Common myeloid progenitor, CD34-positive (primary cell): ENCODE results near the gene PLCH1.
"Not testable (repeated sequence)": the region's sequence is repeated elsewhere in the genome, so short reads cannot be mapped to it uniquely, and the experiment has no call there.

Experiments
- CTCF ChIA-PET: fragments of 350-600 bp; sonication (Branson Sonifier 250); formaldehyde crosslinking; loops from one replicate; lab custom pipeline; 2021; ENCODE audit warnings: antibody characterized with exemption; lab: Charles Lee
- POLR2A ChIA-PET: fragments of 350-600 bp; sonication (Branson Sonifier 250); formaldehyde crosslinking; loops from one replicate; lab custom pipeline; 2021; ENCODE audit warnings: antibody characterized with exemption; lab: Charles Lee
- DNase-seq, 3 donors: peaks; one replicate each; pipeline versions ENCODE4 v3.0.0 to v3.0.0-alpha.2; 2013
- H3K27ac ChIP-seq, 2 experiments: 1 replicate in 1 of 2; 2 replicates in 1 of 2; pipeline ENCODE4 v1.7.0; 2013; ENCODE audit warnings: inconsistent platforms in 2 of 2, low read length in 2 of 2, mild to moderate bottlenecking in 2 of 2, low read depth in 1 of 2, moderate library complexity in 1 of 2; ENCODE audit not compliant: severe bottlenecking in 2 of 2, insufficient read depth in 1 of 2, poor library complexity in 1 of 2
- H3K27me3 ChIP-seq, 5 experiments: replicated peaks in 2 of 5; 1 replicate in 3 of 5; 2 replicates in 2 of 5; pipeline versions ENCODE4 v1.6.1 to v1.7.0; 2013; ENCODE audit warnings: low read length in 4 of 5, mild to moderate bottlenecking in 2 of 5, moderate library complexity in 2 of 5, inconsistent platforms in 1 of 5; ENCODE audit not compliant: insufficient read depth in 5 of 5, control insufficient read depth in 4 of 5
- H3K36me3 ChIP-seq, 4 experiments: 1 replicate in 2 of 4; 2 replicates in 2 of 4; pipeline versions ENCODE4 v1.6.1 to v1.7.0; 2013; ENCODE audit warnings: low read length in 3 of 4, control low read depth in 1 of 4, mild to moderate bottlenecking in 1 of 4; ENCODE audit not compliant: control insufficient read depth in 4 of 4, insufficient read depth in 4 of 4
- H3K4me1 ChIP-seq, 4 experiments: 1 replicate in 3 of 4; 2 replicates in 1 of 4; pipeline versions ENCODE4 v1.6.1 to v1.7.1; 2013; ENCODE audit warnings: low read length in 3 of 4, mild to moderate bottlenecking in 3 of 4, control low read depth in 1 of 4, inconsistent platforms in 1 of 4, moderate library complexity in 1 of 4; ENCODE audit not compliant: control insufficient read depth in 4 of 4, insufficient read depth in 4 of 4; ENCODE audit errors: control extremely low read depth in 1 of 4
- H3K4me3 ChIP-seq, 7 experiments: 1 replicate in 4 of 7; 2 replicates in 3 of 7; pipeline versions ENCODE4 v1.5.1 to v1.7.0; 2013; ENCODE audit warnings: mild to moderate bottlenecking in 7 of 7, low read length in 6 of 7, moderate library complexity in 6 of 7, inconsistent platforms in 2 of 7, low read depth in 2 of 7, control low read depth in 1 of 7; ENCODE audit not compliant: insufficient read depth in 4 of 7, control insufficient read depth in 1 of 7; ENCODE audit errors: extremely low read depth in 1 of 7
- H3K9me3 ChIP-seq, 5 experiments: 1 replicate in 4 of 5; 2 replicates in 1 of 5; pipeline versions ENCODE4 v1.6.1 to v1.7.1; 2013; ENCODE audit warnings: low read length in 4 of 5, mild to moderate bottlenecking in 2 of 5, inconsistent platforms in 1 of 5, low read depth in 1 of 5, moderate library complexity in 1 of 5; ENCODE audit not compliant: control insufficient read depth in 4 of 5, insufficient read depth in 2 of 5; ENCODE audit errors: control extremely low read depth in 1 of 5
- whole genome bisulfite sequencing: methylation state at CpG from one replicate; pipeline ENCODE4 v1.1.5; 2013; ENCODE audit not compliant: insufficient coverage; 5-methylcytosine and 5-hydroxymethylcytosine counted together

Gene PLCH1

GRCh38 chr3:155398046-155398445 lies 346.8 kb downstream of the PLCH1 start:
- Histone ChIP-seq H3K9me3 (peaks cover 0 to 7% (median 3%) of the 10 kb centered on the region in 5 experiments), H3K27me3 (no peaks in the 10 kb centered on the region), H3K36me3 (no peaks in the 10 kb centered on the region), H3K4me3 (no peak overlapping the region), H3K27ac (no peak overlapping the region), H3K4me1 (no peaks in the 10 kb centered on the region)
- POLR2A ChIA-PET: no interaction called here
- CTCF ChIA-PET: no interaction called here
- DNase-seq: no peak

- H3K27me3 ChIP-seq, POLR2A ChIA-PET, CTCF ChIA-PET, H3K9me3 ChIP-seq, H3K36me3 ChIP-seq, DNase-seq, H3K27ac ChIP-seq, H3K4me3 ChIP-seq, H3K4me1 ChIP-seq: not testable (repeated sequence)
- WGBS: no CpG with 5 or more reads among the region's 2 CpGs
Observed at GRCh38 chr3:155394896-155395295, 350.0 kb downstream of the PLCH1 start.

- WGBS: no CpG with 5 or more reads among the region's 1 CpG
- ChIA-PET CTCF (no interaction called here), POLR2A (no interaction called here)
- Histone ChIP-seq H3K4me3 (no peak overlapping the region), H3K27me3 (no peaks in the 10 kb centered on the region), H3K9me3 (no peaks in the 10 kb centered on the region), H3K27ac (no peak overlapping the region), H3K4me1 (no peaks in the 10 kb centered on the region), H3K36me3 (no peaks in the 10 kb centered on the region)
- DNase-seq: no peak
Observed at GRCh38 chr3:155394240-155394639, 350.6 kb downstream of the PLCH1 start.

- POLR2A ChIA-PET: no interaction called here
- CTCF ChIA-PET: interaction anchor here (1.0 kb wide), 1 partner anchor 11 kb away, joined by 3 read pairs; no protein-coding TSS in a partner anchor
- no peaks in the 10 kb centered on the region for H3K27me3 ChIP-seq
- no CpG with 5 or more reads among the region's 1 CpG for WGBS
- no peaks in the 10 kb centered on the region for H3K4me1 ChIP-seq
- H3K27ac ChIP-seq: no peak overlapping the region
- H3K4me3 ChIP-seq: no peak overlapping the region
- H3K9me3 ChIP-seq: no peaks in the 10 kb centered on the region
- no peak for DNase-seq
- no peaks in the 10 kb centered on the region for H3K36me3 ChIP-seq
Observed at GRCh38 chr3:155393316-155393715, 351.6 kb downstream of the PLCH1 start.

- DNase-seq: no peak
- Histone ChIP-seq H3K27me3 (no peaks in the 10 kb centered on the region), H3K4me1 (peaks cover 0 to 5% (median 0%) of the 10 kb centered on the region in 4 experiments), H3K9me3 (no peaks in the 10 kb centered on the region), H3K27ac (no peak overlapping the region), H3K4me3 (no peak overlapping the region), H3K36me3 (no peaks in the 10 kb centered on the region)
- WGBS: no CpG with 5 or more reads among the region's 1 CpG
- ChIA-PET CTCF (no interaction called here), POLR2A (no interaction called here)
Observed at GRCh38 chr3:155392138-155392537, 352.7 kb downstream of the PLCH1 start.

- CTCF ChIA-PET: no interaction called here
- Histone ChIP-seq H3K27ac (no peak overlapping the region), H3K4me1 (peaks cover 0 to 5% (median 2%) of the 10 kb centered on the region in 4 experiments), H3K4me3 (no peak overlapping the region), H3K9me3 (no peaks in the 10 kb centered on the region), H3K27me3 (no peaks in the 10 kb centered on the region), H3K36me3 (no peaks in the 10 kb centered on the region)
- WGBS: 65% methylated on average over 2 of the region's 2 CpGs
- POLR2A ChIA-PET: no interaction called here
- no peak for DNase-seq
Observed at GRCh38 chr3:155391551-155391958, 353.3 kb downstream of the PLCH1 start.

GRCh38 chr3:155391104-155391503 lies 353.8 kb downstream of the PLCH1 start:
- no CpG with 5 or more reads among the region's 2 CpGs for WGBS
- CTCF ChIA-PET: no interaction called here

More at GRCh38 chr3:155391104-155391503, 353.8 kb downstream of the PLCH1 start:
- H3K36me3 ChIP-seq: no peaks in the 10 kb centered on the region
- H3K27ac ChIP-seq: no peak overlapping the region
- DNase-seq: no peak
- POLR2A ChIA-PET: no interaction called here
- peaks cover 0 to 5% (median 2%) of the 10 kb centered on the region in 4 experiments for H3K4me1 ChIP-seq
- no peaks in the 10 kb centered on the region for H3K27me3 ChIP-seq
- H3K9me3 ChIP-seq: no peaks in the 10 kb centered on the region
- H3K4me3 ChIP-seq: no peak overlapping the region
